Measurements from ENCODE around the gene ALDH7A1.

Gene ALDH7A1

DNA sequence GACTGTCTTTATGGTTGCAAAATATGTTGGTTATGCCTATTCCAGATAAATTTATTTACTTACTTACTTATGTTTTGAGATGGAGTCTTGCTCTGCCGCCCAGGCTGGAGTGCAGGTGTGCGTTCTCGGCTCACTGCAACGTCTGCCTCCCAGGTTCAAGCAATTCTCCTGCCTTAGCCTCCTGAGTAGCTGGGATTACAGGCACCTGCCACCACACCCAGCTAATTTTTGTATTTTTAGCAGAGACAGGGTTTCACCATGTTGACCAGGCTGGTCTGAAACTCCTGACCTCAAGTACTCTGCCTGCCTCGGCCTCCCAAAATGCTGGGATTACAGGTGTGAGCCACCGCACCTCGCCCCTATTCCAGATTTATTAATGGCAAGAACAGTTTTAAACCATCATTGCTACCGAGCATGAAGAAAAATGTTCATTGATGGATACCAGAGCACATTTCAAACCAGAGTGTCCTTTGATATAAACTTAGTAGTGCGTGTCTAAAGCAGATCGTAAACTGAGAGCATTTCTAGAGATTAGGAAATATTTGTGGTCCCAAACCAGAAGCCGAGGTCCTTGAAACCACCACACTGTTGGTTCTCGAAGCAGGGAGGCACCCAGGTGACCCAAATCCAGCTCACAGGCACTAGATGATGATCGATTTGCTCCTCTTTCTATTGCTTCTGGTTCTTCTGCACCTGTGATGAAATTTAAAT lies 86.6 kb downstream of the ALDH7A1 start:
- H3K9ac ChIP-seq (ENCODE audit: low read depth, low read length), result no peak overlapping the region
- no peaks in the 10 kb centered on the region for H3K9me3 ChIP-seq (ENCODE audit: insufficient read depth, low read length, severe bottlenecking)
- no peak overlapping the region for H3K4me3 ChIP-seq (ENCODE audit: low read depth in 1 of 2, low read length in 2 of 2)
- H3K79me2 ChIP-seq (ENCODE audit: insufficient read depth, low read length), result no peaks in the 10 kb centered on the region
- H3K27me3 ChIP-seq (ENCODE audit: insufficient read depth, low read length, poor library complexity), result no peaks in the 10 kb centered on the region
- peak overlapping the region; percentile 43 for H3K4me2 ChIP-seq (ENCODE audit: insufficient read depth, low read length)
- no peaks in the 10 kb centered on the region for H4K20me1 ChIP-seq (ENCODE audit: insufficient read depth, low read length)
- DNase-seq, result no peak
- H2AFZ ChIP-seq (ENCODE audit: low read depth, low read length), result peak overlapping the region; percentile 79
- H3K4me1 ChIP-seq (ENCODE audit: insufficient read depth, low read length), result peaks cover 16% of the 10 kb centered on the region
- no peaks in the 10 kb centered on the region for H3K36me3 ChIP-seq (ENCODE audit: insufficient read depth, low read length)
- TF ChIP-seq EZH2 (IDR thresholded peaks at IDR 0.05; ENCODE audit: borderline replicate concordance, low read depth, low read length, severe bottlenecking), result no peak
- TF ChIP-seq, protein P1, sequence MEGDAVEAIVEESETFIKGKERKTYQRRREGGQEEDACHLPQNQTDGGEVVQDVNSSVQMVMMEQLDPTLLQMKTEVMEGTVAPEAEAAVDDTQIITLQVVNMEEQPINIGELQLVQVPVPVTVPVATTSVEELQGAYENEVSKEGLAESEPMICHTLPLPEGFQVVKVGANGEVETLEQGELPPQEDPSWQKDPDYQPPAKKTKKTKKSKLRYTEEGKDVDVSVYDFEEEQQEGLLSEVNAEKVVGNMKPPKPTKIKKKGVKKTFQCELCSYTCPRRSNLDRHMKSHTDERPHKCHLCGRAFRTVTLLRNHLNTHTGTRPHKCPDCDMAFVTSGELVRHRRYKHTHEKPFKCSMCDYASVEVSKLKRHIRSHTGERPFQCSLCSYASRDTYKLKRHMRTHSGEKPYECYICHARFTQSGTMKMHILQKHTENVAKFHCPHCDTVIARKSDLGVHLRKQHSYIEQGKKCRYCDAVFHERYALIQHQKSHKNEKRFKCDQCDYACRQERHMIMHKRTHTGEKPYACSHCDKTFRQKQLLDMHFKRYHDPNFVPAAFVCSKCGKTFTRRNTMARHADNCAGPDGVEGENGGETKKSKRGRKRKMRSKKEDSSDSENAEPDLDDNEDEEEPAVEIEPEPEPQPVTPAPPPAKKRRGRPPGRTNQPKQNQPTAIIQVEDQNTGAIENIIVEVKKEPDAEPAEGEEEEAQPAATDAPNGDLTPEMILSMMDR (IDR thresholded peaks at IDR 0.05; ENCODE audit: borderline replicate concordance, extremely low read depth, low read length, poor library complexity, severe bottlenecking), result no peak
- H3K27ac ChIP-seq (ENCODE audit: low read length), result peak overlapping the region; percentile 54
- peak; percentile 48 for ATAC-seq (ENCODE audit: insufficient read depth, low read depth)

DNA sequence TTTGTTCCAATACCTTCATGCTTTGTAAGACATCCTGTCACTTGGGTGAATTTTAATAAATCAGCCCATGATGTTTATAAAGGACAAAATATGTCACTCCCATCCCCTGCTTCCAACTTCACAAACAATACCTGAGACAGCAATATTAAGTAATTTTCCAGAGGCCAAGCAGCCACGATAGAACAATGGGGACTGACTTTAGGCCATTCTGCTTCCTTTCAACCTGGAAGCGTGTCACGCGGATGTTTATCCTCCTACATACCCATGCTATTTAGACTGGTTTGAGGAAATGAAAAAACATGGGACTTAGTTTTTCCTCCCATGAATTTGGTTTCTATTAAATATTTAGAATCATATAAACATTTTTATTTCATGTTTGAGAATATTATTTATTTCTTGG lies 88.9 kb downstream of the ALDH7A1 start:
- no peak for TF ChIP-seq EZH2 (IDR thresholded peaks at IDR 0.05; ENCODE audit: borderline replicate concordance, low read depth, low read length, severe bottlenecking)
- TF ChIP-seq, protein P1 (IDR thresholded peaks at IDR 0.05; ENCODE audit: borderline replicate concordance, extremely low read depth, low read length, poor library complexity, severe bottlenecking), result no peak
- Histone ChIP-seq H3K27me3 (ENCODE audit: insufficient read depth, low read length, poor library complexity) (no peaks in the 10 kb centered on the region), H3K4me3 (ENCODE audit: low read depth in 1 of 2, low read length in 2 of 2) (no peak overlapping the region), H3K36me3 (ENCODE audit: insufficient read depth, low read length) (no peaks in the 10 kb centered on the region), H3K4me1 (ENCODE audit: insufficient read depth, low read length) (peaks cover 16% of the 10 kb centered on the region), H2AFZ (ENCODE audit: low read depth, low read length) (no peak overlapping the region), H3K9me3 (ENCODE audit: insufficient read depth, low read length, severe bottlenecking) (no peaks in the 10 kb centered on the region), H3K9ac (ENCODE audit: low read depth, low read length) (no peak overlapping the region), H3K27ac (ENCODE audit: low read length) (no peak overlapping the region), H3K79me2 (ENCODE audit: insufficient read depth, low read length) (no peaks in the 10 kb centered on the region), H3K4me2 (ENCODE audit: insufficient read depth, low read length) (no peak overlapping the region), H4K20me1 (ENCODE audit: insufficient read depth, low read length) (no peaks in the 10 kb centered on the region)
- ATAC-seq (ENCODE audit: insufficient read depth, low read depth), result no peak
- DNase-seq, result no peak

DNA sequence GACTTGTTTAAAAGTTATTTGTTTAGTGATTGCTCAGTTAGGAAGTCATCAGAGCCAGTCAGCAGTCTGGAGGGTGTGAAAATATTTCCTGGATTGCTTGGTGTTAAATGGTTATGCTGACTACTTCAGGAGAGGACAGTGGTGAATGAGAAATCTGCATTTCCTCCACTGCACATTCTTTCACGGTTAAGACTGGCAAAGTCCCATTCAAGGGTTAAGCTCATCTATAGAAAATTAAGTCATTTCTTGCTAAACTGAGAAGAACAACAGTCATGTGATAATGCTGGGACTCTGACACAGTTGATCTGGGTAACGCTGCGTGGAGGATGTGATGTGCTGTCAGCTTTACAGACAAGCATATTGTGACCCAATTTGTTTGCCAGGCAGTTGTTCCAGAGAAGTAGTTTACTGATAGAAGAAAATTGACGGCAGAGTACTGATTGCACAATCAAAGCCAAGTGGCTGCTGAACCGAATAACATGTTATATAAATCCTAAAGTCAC lies 91.4 kb downstream of the ALDH7A1 start:
- H2AFZ ChIP-seq (ENCODE audit: low read depth, low read length), result no peak overlapping the region
- no peaks in the 10 kb centered on the region for H3K27me3 ChIP-seq (ENCODE audit: insufficient read depth, low read length, poor library complexity)
- H3K27ac ChIP-seq (ENCODE audit: low read length), result no peak overlapping the region
- TF ChIP-seq, protein P1 (IDR thresholded peaks at IDR 0.05; ENCODE audit: borderline replicate concordance, extremely low read depth, low read length, poor library complexity, severe bottlenecking), result no peak
- TF ChIP-seq EZH2 (IDR thresholded peaks at IDR 0.05; ENCODE audit: borderline replicate concordance, low read depth, low read length, severe bottlenecking), result no peak
- no peak overlapping the region for H3K9ac ChIP-seq (ENCODE audit: low read depth, low read length)
- H4K20me1 ChIP-seq (ENCODE audit: insufficient read depth, low read length), result no peaks in the 10 kb centered on the region
- no peaks in the 10 kb centered on the region for H3K36me3 ChIP-seq (ENCODE audit: insufficient read depth, low read length)
- no peak overlapping the region for H3K4me2 ChIP-seq (ENCODE audit: insufficient read depth, low read length)
- H3K9me3 ChIP-seq (ENCODE audit: insufficient read depth, low read length, severe bottlenecking), result no peaks in the 10 kb centered on the region
- ATAC-seq (ENCODE audit: insufficient read depth, low read depth) (no peak), DNase-seq (no peak)
- H3K4me3 ChIP-seq (ENCODE audit: low read depth in 1 of 2, low read length in 2 of 2), result no peak overlapping the region
- peaks cover 3% of the 10 kb centered on the region for H3K4me1 ChIP-seq (ENCODE audit: insufficient read depth, low read length)
- H3K79me2 ChIP-seq (ENCODE audit: insufficient read depth, low read length), result no peaks in the 10 kb centered on the region

Measured in DND-41 (cell line).